Right ventricle myocardium superior (tissue), 1 donor: ENCODE measurements around the gene ESRRG. TPM values are rescaled to one million over a fixed set of nuclear protein-coding genes. Genes with fewer than 3 reads are reported as not detected.
"Not testable (repeated sequence)": the region's sequence is repeated elsewhere in the genome, so short reads cannot be mapped to it uniquely, and the experiment has no call there.

Experiments
- ATAC-seq: fragments of 200-7000 bp; cut with Tn5 transposase; one replicate; pipeline ENCODE4 v1.9.1; 2020; ENCODE audit warnings: mild to moderate bottlenecking; ENCODE audit not compliant: poor library complexity
- DNase-seq: peaks from one replicate; pipeline ENCODE4 v3.0.0-alpha.2; 2020
- intact Hi-C: fragments of 100-400 bp; cut with DNase I; formaldehyde crosslinking; loops from one replicate; pipeline ENCODE4 v1.11.2; 2022
- total RNA-seq: library from RNA; stranded (reverse); fragmentation: NEBNext Ultra II Directional; extraction: Animal tissue kit (Norgen Biotek cat#: 25700); gene quantifications from one replicate; pipeline ENCODE4 v1.2.1, GENCODE V29; 2021
- donor health status: DM: no; HTN: yes; CAD: no; lungs with severe emphysema.

The ESRRG gene
- total RNA-seq, 1 donor from 2014 or later: 45.5 TPM

GRCh38 chr1:216542263-216542662 lies 181.0 kb downstream of the ESRRG start:
- intact Hi-C loops: no loop called here
- no peak for DNase-seq
- no peak for ATAC-seq

GRCh38 chr1:216535751-216536150 lies 187.5 kb downstream of the ESRRG start:
- DNase-seq (no peak), ATAC-seq (no peak)
- intact Hi-C loops: no loop called here

- ATAC-seq (no peak), DNase-seq (no peak)
- intact Hi-C loops: no loop called here
Measured at GRCh38 chr1:216535059-216535458, 188.2 kb downstream of the ESRRG start.

GRCh38 chr1:216533776-216534175 lies 189.5 kb downstream of the ESRRG start:
- no peak for DNase-seq
- no peak for ATAC-seq
- intact Hi-C loops: no loop called here

GRCh38 chr1:216532251-216532798 lies 190.9 kb downstream of the ESRRG start:
- DNase-seq: no peak

GRCh38 chr1:216531263-216532239 lies 191.7 kb downstream of the ESRRG start:
- intact Hi-C loops: no loop called here
- DNase-seq (no peak), ATAC-seq (peak; percentile 59)

More at GRCh38 chr1:216532251-216532798, 190.9 kb downstream of the ESRRG start:
- intact Hi-C loops: no loop called here
- no peak for ATAC-seq

- intact Hi-C loops, ATAC-seq, DNase-seq: not testable (repeated sequence)
Measured at GRCh38 chr1:216529851-216530250, 193.4 kb downstream of the ESRRG start.

- no peak for ATAC-seq
- intact Hi-C loops: no loop called here
- DNase-seq: no peak
Measured at GRCh38 chr1:216528816-216529215, 194.4 kb downstream of the ESRRG start.

- intact Hi-C loops: no loop called here
- DNase-seq: no peak
- no peak for ATAC-seq
Measured at GRCh38 chr1:216523449-216524190, 199.6 kb downstream of the ESRRG start.

GRCh38 chr1:216523043-216523442 lies 200.2 kb downstream of the ESRRG start:
- DNase-seq (no peak), ATAC-seq (no peak)
- intact Hi-C loops: no loop called here

- intact Hi-C loops: no loop called here
- no peak for DNase-seq
- ATAC-seq: no peak
Measured at GRCh38 chr1:216521477-216521876, 201.8 kb downstream of the ESRRG start.

GRCh38 chr1:216518844-216519627 lies 204.2 kb downstream of the ESRRG start:
- no peak for DNase-seq
- no peak for ATAC-seq
- intact Hi-C loops: no loop called here

- DNase-seq (no peak), ATAC-seq (no peak)
- intact Hi-C loops: no loop called here
Measured at GRCh38 chr1:216502528-216503162, 220.6 kb downstream of the ESRRG start.

- intact Hi-C loops: no loop called here
- DNase-seq (no peak), ATAC-seq (no peak)
Measured at GRCh38 chr1:216500273-216500967, 222.8 kb downstream of the ESRRG start.

- intact Hi-C loops: no loop called here
- ATAC-seq: no peak
- no peak for DNase-seq
Measured at GRCh38 chr1:216499581-216500272, 223.5 kb downstream of the ESRRG start.

- intact Hi-C loops: no loop called here
- no peak for DNase-seq
- ATAC-seq: no peak
Measured at GRCh38 chr1:216498277-216498676, 225.0 kb downstream of the ESRRG start.

GRCh38 chr1:216485042-216485441 lies 238.2 kb downstream of the ESRRG start:
- no peak for DNase-seq
- intact Hi-C loops: no loop called here
- no peak for ATAC-seq
